Stimulated activated CD4-positive, alpha-beta T cell treated with anti-CD3 and anti-CD28 coated beads, TNF-alpha, amount 100 ng/mL, for 1 hour (primary cell): Measurements from ENCODE around the gene ADAMTS17.

ENCODE experiments used
- DNase-seq, 3 donors: peaks; one replicate each; pipeline ENCODE4 v3.0.0-alpha.2; 2020; ENCODE audit warnings: low read depth in 3 of 3, low spot score in 1 of 3

The ADAMTS17 gene

GRCh38 chr15:100056411-100057072 lies 285.2 kb downstream of the ADAMTS17 start:
- no peak for DNase-seq

DNA sequence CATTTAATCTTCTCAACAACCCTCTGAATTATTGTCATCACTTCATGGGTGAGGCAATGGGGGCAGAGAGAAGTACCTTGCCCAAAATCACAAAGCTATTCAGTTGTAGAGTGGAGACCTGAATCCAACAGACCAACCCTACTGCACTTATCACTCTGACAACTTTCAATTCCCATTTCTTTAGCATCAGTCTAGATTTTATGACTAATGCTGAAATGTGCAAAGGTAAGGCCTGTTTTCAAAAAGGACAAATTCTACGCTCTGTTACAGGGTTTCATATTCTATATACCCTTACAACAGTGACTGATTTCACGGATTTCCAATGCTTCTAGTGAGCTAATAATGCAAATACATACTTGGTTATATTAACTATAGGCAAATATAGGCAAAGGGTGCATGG lies 286.0 kb downstream of the ADAMTS17 start:
- DNase-seq, result no peak

- DNase-seq, result no peak
Observed at GRCh38 chr15:100054539-100054938, 287.2 kb downstream of the ADAMTS17 start.

GRCh38 chr15:100053474-100054121 lies 288.2 kb downstream of the ADAMTS17 start:
- DNase-seq, result no peak

DNA sequence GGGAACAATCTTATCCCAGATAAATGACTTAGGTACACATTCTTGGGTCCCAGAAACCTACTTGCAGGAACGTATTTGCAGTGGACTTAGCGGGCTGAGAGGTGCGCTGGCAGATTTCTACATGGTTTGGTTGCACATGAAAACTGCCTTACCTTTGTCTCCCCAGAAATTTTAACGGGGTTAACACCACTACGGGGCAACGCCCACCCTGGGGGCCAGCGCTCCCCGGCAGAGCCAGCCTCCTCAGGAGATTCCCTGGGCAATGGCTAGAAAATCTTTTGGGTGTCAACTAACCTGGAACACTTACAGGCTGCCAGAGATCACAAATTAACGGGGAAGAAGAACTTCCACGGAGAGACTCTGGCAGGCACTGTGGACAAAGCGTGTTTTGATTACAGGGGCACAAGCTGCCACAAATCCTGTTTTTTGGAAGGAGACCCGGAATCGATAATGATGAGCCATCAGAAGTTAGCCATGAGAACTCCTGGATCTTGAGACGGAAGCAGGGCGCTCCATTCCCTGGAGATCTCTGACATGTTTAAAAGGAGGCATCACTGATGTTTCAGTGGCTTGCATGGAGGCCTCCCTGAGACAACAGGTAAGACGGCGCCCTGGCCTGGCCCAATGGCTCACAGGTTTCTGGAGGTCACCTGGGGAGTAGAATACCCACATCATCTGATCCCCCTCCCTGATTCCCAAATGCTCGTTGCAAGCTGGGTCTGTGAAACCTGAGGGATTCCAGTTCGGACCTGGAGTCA lies 288.9 kb downstream of the ADAMTS17 start:
- no peak for DNase-seq

DNA sequence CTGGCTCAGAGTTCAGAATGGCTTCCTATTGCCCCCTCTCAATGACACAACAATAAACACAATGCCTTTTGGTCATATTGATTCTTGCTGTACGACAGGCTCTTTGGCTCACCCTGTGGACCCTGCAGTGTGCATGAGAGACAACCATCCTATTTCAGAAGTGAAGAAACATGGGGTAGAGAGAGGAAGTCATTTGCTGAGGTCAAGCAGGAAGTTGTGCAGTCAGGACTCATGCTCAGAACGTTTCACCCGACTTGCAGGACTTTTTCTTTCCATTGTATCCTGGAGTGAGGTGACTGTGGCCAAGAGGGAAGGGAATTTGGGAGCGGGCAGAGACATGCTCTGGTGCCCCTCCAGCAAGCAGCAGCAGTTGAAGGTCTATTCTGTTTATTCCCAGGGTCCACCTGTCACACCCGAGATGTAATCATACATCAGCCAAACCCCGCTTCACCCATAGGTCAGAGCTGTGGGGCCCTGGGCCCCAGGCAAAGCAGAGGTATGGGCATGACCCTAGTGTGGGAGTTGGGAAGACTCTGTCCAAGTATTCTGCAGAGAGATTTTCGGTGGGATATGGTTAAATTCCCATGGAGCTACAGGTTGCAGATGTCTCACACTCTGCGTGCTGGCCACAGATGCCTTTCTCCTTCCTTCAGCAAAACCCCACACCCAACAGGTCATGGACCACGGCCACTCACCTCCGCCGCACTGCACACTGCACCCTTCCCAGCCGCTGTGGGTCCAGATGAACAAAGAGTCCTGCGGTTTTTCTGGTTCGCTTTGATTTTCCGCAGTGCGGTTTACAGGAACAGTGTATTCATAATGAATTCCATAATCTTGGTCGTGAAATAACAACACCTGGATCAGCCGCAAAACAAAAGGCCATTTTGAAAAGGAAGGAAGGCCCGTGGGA lies 290.6 kb downstream of the ADAMTS17 start:
- no peak for DNase-seq

GRCh38 chr15:100049936-100050876 lies 291.6 kb downstream of the ADAMTS17 start:
- no peak for DNase-seq

- DNase-seq, result no peak
Observed at GRCh38 chr15:100049483-100049882, 292.3 kb downstream of the ADAMTS17 start.

DNA sequence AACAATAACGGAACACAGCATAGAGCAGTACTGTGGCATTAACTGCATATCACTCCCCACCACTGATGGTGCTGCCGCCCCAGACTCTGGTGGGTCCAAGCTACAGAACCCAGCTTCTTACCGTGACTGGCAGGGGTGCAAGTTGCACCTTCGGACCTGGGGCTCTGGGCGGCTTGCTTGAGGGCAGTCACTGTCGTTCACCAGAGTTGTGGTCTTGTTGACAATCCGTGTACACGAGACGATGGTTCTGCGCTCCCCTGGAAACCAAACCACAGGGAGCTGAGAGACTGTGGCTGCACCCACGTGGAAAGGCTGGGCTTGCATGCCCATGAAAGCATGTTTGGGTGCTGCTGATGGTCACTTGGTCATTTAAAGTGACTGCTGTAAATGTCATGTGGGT lies 293.0 kb downstream of the ADAMTS17 start:
- DNase-seq, result no peak

DNA sequence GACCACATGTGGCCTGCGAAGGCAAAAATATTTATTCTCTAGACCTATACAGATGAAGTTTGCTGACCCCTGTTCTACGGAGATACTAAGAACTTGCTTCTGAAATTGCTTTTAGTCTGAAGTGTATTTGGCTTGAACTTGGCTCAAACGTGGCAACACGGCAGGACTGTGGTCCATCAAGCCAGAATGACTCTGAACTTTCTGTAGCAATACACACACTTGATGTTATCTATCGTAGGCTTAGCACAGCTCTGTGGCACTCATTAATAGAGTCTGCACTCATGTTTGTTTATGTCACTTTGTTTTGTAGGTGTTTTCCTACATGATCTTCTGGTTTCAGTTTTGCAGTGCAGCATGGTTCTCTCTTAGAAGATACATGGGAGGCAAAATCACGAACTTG lies 298.1 kb downstream of the ADAMTS17 start:
- DNase-seq, result no peak

- no peak for DNase-seq
Observed at GRCh38 chr15:100043068-100043641, 298.6 kb downstream of the ADAMTS17 start.

DNA sequence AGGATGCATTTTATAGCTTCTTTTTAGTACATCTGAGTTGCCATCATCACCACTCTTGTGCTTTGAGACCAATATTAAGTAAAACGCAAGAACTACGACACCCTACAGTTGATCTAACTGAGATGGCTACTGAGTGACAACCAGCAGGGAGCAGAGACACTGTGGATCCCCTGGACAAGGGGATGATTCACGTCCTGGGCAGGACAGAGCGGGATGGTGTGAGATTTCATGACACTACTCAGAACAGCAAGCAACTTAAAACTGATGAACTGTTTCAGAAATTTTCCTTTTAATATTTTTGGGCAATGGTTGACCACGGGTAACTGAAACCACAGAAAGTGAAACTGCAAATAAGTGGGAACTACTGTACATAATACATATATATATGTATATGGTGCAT lies 299.2 kb downstream of the ADAMTS17 start:
- no peak for DNase-seq

DNA sequence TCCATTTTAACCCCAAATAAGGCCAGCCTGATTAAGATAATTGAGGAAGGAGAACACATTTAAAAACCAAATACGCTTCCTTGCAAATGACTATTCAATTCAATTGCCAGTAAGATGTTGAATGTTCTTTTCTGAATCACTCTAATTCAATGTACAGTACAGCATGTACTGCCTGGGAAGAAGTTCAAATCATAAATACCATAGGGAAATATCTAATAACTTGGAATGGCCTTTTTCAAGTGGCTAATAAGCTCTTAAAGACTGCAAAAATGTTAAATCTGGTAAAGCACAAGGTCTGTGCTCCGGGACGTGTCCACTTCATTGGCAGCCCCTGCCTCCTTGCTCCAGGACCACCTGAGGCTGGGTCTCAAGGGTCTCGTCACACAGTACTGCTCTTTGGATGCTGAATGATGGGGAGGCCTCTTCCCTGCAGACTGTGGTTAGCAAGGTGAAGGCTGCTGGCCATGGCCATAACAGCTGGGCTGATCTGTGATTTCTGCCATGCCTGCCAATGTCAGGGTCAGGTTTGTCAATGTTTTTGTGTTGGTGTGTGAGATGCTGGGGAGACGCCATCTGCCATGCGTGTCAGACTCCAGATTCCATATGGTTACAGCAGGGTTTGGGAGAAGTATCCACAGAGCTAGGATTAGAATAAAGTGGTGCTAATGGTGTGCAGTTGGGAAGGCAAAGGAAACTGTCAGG lies 300.5 kb downstream of the ADAMTS17 start:
- no peak for DNase-seq

DNA sequence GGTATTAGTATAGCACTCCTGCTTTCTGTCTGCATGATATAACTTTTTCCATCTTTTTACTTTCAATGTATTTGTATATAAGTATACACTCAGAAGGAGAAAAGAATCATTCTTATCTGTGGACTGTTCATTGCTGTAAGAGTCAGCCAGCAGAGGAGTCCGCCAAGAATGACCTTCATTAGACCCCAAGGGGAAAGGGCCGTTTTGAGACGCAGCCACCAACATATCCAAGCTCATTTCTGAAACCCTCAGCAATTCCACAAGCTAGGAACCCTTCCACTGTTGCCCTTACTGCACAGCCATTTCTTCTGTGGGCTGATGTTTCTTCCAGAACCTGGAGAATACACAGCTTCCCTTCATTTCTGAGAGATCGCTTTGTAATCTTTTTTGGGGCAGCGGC lies 301.8 kb downstream of the ADAMTS17 start:
- no peak for DNase-seq

GRCh38 chr15:100038736-100039135 lies 303.0 kb downstream of the ADAMTS17 start:
- DNase-seq, result no peak

DNA sequence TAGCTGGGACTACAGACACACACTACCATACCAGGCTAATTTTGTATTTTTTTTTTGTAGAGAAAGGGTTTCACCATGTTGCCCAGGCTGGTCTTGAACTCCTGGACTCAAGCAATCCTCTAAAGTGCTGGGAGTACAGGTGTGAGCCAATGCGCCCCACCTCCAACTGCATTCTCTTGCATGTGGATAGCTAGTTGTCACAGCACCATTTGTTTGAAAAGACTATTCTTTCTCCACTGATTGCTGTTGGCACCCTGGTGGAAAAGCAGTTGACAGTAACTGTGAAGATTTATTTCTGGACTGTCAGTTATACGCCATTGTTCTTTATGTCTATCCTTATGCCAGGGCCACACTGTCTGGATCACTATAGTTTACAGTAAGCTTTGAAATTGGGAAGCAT lies 303.9 kb downstream of the ADAMTS17 start:
- DNase-seq, result no peak

DNA sequence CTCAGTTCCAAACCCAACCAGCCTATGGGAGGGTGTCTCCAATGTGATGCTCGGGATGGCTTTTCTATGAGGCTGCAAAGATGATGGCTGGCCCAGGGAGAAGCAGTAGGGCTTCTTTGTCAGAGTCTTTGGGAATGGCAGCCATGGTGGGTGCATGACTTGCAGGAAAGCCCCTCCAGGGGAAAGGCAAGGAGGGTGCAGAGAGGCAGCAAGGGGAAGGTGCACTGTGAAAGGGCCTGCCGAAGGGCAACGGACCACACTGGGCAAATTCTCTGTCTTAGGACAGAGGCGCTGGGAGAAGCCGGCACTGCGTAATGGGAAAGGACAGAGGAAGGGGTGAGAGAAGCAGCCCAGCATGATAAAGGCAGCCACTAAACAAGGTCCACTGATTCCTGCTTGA lies 305.8 kb downstream of the ADAMTS17 start:
- DNase-seq, result no peak

GRCh38 chr15:100034191-100034590 lies 307.6 kb downstream of the ADAMTS17 start:
- DNase-seq, result no peak

GRCh38 chr15:100033140-100033857 lies 308.5 kb downstream of the ADAMTS17 start:
- DNase-seq, result no peak
